Measurements from ENCODE around the gene PAN2. TPM values are rescaled to one million over a fixed set of nuclear protein-coding genes. Genes with fewer than 3 reads are reported as not detected.

The PAN2 gene
- total RNA-seq, 1 donor from 2014 or later: 20.5 TPM

GRCh38 chr12:56375598-56376434 lies 42.0 kb upstream of the PAN2 start:
- Histone ChIP-seq H3K4me3 (ENCODE audit: low read depth, low read length) (no peak overlapping the region), H3K36me3 (ENCODE audit: control insufficient read depth, insufficient read depth, low read length) (no peaks in the 10 kb centered on the region), H3K27me3 (ENCODE audit: control insufficient read depth, insufficient read depth, low read length) (no peaks in the 10 kb centered on the region)
- DNase-seq (ENCODE audit: low read depth) (no peak), FAIRE-seq (no peak)
- TF ChIP-seq CTCF (IDR thresholded peaks at IDR 0.05; ENCODE audit: insufficient read depth, low read length, severe bottlenecking): no peak

GRCh38 chr12:56374726-56375597 lies 41.2 kb upstream of the PAN2 start:
- TF ChIP-seq CTCF (IDR thresholded peaks at IDR 0.05; ENCODE audit: insufficient read depth, low read length, severe bottlenecking): no peak
- Histone ChIP-seq H3K36me3 (ENCODE audit: control insufficient read depth, insufficient read depth, low read length) (no peaks in the 10 kb centered on the region), H3K4me3 (ENCODE audit: low read depth, low read length) (no peak overlapping the region), H3K27me3 (ENCODE audit: control insufficient read depth, insufficient read depth, low read length) (no peaks in the 10 kb centered on the region)
- FAIRE-seq (no peak), DNase-seq (ENCODE audit: low read depth) (no peak)

- FAIRE-seq: no peak
- no peak for TF ChIP-seq CTCF (IDR thresholded peaks at IDR 0.05; ENCODE audit: insufficient read depth, low read length, severe bottlenecking)
- H3K36me3 ChIP-seq (ENCODE audit: control insufficient read depth, insufficient read depth, low read length): no peaks in the 10 kb centered on the region
These were observed 39.7 kb upstream of the PAN2 start for GRCh38 chr12:56373515-56373914.

GRCh38 chr12:56366948-56367347 lies 33.1 kb upstream of the PAN2 start:
- no peak overlapping the region for H3K4me3 ChIP-seq (ENCODE audit: low read depth, low read length)
- H3K27me3 ChIP-seq (ENCODE audit: control insufficient read depth, insufficient read depth, low read length): no peaks in the 10 kb centered on the region
- TF ChIP-seq CTCF (IDR thresholded peaks at IDR 0.05; ENCODE audit: insufficient read depth, low read length, severe bottlenecking): no peak
- no peak for FAIRE-seq
- no peak for DNase-seq (ENCODE audit: low read depth)
- H3K36me3 ChIP-seq (ENCODE audit: control insufficient read depth, insufficient read depth, low read length): no peaks in the 10 kb centered on the region

More at GRCh38 chr12:56373515-56373914, 39.7 kb upstream of the PAN2 start:
- no peaks in the 10 kb centered on the region for H3K27me3 ChIP-seq (ENCODE audit: control insufficient read depth, insufficient read depth, low read length)
- H3K4me3 ChIP-seq (ENCODE audit: low read depth, low read length): no peak overlapping the region
- no peak for DNase-seq (ENCODE audit: low read depth)

GRCh38 chr12:56362130-56363059 lies 28.6 kb upstream of the PAN2 start, which contains the start of gene APOF:
TSS of gene APOF (minus strand) at chr12:56362857. CDS start at chr12:56362745, 112 bp downstream.
- H3K36me3 ChIP-seq (ENCODE audit: control insufficient read depth, insufficient read depth, low read length): no peaks in the 10 kb centered on the region
- H3K4me3 ChIP-seq (ENCODE audit: low read depth, low read length): no peak within 1 kb of the TSS
- no peak for TF ChIP-seq CTCF (IDR thresholded peaks at IDR 0.05; ENCODE audit: insufficient read depth, low read length, severe bottlenecking)
- no peak for FAIRE-seq
- no peaks in the 10 kb centered on the region for H3K27me3 ChIP-seq (ENCODE audit: control insufficient read depth, insufficient read depth, low read length)
- no peak for DNase-seq (ENCODE audit: low read depth)

Data from bronchial epithelial cell (primary cell).